Measurements from ENCODE around the gene CARD16. TPM values are rescaled to one million over a fixed set of nuclear protein-coding genes. Genes with fewer than 3 reads are reported as not detected.
"Not testable (repeated sequence)": the region's sequence is repeated elsewhere in the genome, so short reads cannot be mapped to it uniquely, and the experiment has no call there.

CARD16 gene
- polyA plus RNA-seq, 2 of the 4 experiments (the other 2 are of a cell fraction): not detected

DNA sequence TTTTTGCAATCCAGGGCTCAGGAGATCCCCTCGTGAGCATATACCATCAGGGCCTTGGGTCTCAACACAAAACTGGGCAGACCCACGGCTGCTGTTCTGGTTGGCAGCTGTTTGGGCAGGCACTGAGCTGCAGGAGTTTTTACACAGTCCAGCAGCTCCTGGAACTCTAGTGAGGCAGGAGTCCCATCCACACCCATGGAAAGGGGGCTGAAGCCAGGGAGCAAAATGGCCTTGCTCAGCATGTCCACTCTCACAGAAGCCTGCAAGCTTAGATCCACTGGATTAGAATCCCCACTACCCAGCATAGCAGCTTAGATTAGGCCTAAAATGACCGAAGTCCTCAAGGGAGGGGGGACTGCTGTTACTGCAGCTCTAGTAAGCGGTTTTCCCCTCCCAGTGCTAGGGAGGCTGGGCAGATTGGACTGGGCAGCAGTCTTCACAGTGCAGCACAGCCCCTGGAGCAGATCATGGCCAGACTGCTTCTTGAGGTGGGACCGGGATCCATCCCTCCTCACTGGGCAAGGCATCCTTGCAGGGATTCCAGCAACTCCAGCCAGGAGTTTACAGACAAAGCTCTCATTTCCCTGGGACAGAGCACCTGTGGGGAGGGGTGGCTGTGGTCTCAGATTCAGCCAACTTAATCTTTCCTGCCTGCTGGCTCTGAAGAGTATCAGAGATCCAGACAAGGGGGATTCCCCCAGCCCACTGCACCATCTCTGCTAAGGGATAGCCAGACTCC, 36.4 kb upstream of the CARD16 start:
- no peak for DNase-seq (ENCODE audit: low read depth in 1 of 2, low spot score in 1 of 2)
- Histone ChIP-seq H3K27ac (no peak overlapping the region), H3K4me3 (no peak overlapping the region), H3K4me2 (no peak overlapping the region), H3K9me3 (no peaks in the 10 kb centered on the region), H3K4me1 (no peaks in the 10 kb centered on the region)
- ChIA-PET CTCF (no interaction called here), POLR2A (no interaction called here)
- TF ChIP-seq BHLHE40 (IDR thresholded peaks at IDR 0.05; ENCODE audit: low read depth, low read length) (no peak), RCOR1 (IDR thresholded peaks at IDR 0.05; ENCODE audit: low read depth, low read length) (no peak), JUNB (IDR thresholded peaks at IDR 0.05) (no peak), NFE2L2 (conservative IDR thresholded peaks at IDR 0.05; ENCODE audit: low read length) (no peak), POLR2A (IDR thresholded peaks at IDR 0.05; ENCODE audit: low read length) (no peak), POLR2AphosphoS2 (conservative IDR thresholded peaks at IDR 0.05; ENCODE audit: low read length) (no peak), GATA3 (IDR thresholded peaks at IDR 0.05; ENCODE audit: borderline replicate concordance) (no peak), RNF2 (IDR thresholded peaks at IDR 0.05; ENCODE audit: borderline replicate concordance, low read depth) (no peak), RAD21 (conservative IDR thresholded peaks at IDR 0.05 in 1 of 2, IDR thresholded peaks at IDR 0.05 in 1 of 2) (no peak), ESRRA (IDR thresholded peaks at IDR 0.05; ENCODE audit: borderline replicate concordance, low read length) (no peak)
- TF ChIP-seq, protein P1, sequence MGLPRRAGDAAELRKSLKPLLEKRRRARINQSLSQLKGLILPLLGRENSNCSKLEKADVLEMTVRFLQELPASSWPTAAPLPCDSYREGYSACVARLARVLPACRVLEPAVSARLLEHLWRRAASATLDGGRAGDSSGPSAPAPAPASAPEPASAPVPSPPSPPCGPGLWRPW (IDR thresholded peaks at IDR 0.05): no peak
- TF ChIP-seq, protein P2, sequence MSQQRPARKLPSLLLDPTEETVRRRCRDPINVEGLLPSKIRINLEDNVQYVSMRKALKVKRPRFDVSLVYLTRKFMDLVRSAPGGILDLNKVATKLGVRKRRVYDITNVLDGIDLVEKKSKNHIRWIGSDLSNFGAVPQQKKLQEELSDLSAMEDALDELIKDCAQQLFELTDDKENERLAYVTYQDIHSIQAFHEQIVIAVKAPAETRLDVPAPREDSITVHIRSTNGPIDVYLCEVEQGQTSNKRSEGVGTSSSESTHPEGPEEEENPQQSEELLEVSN (IDR thresholded peaks at IDR 0.05; ENCODE audit: borderline replicate concordance, low read depth): no peak
- FAIRE-seq: no peak
- ATAC-seq: no peak
- WGBS (ENCODE audit: missing lambda C conversion rate): 47% methylated on average over 3 of the region's 5 CpGs

DNA sequence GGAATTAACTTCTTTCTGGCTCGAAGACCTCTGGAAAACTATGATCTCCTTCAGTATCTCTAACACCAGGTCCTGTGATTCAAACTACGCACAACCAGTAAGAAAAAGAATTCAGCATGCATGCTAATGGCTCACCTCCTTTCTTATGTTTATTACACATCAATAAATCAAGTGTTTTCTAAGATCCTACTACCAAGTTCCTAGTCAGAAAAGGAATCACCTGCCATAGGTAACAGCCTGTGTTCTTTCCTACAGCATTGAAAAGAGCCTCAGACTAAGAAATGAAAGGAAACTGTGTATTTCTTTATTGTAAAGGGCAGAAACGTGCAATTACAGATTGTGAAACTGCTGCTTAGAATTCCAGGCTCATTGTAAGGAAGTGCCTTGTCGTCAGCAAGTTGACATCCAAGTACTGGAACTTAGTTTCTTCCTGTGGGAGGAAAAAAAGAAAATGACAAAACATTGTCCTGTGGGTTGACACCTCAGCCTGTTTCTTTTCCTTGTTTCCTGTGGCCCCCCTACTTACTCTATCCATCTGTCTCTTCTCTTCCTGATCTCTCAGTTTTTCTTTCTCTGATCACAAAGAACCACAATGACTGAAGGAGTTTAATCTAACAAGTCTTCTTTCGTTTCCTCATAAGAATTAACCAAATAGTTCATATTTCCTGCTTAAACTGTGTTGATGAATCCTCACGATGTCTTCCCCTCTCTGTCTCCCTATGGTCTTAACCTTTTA, 35.2 kb upstream of the CARD16 start:
- FAIRE-seq, ATAC-seq: not testable (repeated sequence)

DNA sequence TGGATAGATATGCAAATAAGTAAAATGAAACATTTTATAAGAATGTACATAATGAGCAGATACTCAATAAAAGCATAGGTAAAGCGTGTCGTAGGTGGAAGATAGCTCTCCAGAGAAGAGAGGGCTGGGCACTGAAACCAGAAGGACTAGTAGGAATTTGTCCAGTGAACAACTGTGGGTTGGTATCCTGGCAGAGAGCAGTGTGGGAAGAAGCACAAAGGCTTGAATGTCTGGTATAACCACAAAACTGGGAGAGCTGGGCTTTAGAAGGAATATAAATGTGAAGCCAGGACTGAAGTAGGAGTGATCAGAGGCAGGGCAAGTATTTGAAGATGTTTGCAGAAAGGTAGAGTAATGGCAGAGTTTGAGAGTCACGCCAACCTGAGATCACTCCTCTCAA, 33.1 kb upstream of the CARD16 start:
- Histone ChIP-seq H3K4me2 (no peak overlapping the region), H3K27ac (no peak overlapping the region), H3K4me1 (no peaks in the 10 kb centered on the region), H3K4me3 (no peak overlapping the region), H3K9me3 (no peaks in the 10 kb centered on the region)
- ChIA-PET POLR2A (no interaction called here), CTCF (no interaction called here)
- FAIRE-seq (no peak), DNase-seq (ENCODE audit: low read depth in 1 of 2, low spot score in 1 of 2) (no peak), ATAC-seq (no peak)
- TF ChIP-seq RAD21 (conservative IDR thresholded peaks at IDR 0.05 in 1 of 2, IDR thresholded peaks at IDR 0.05 in 1 of 2): no peak
- no peak for TF ChIP-seq EHF (CRISPR knock-in tag; IDR thresholded peaks at IDR 0.05)
- WGBS (ENCODE audit: missing lambda C conversion rate): 69% methylated on average over 3 of the region's 3 CpGs

More for the DNA sequence above, 35.2 kb upstream of the CARD16 start:
- H3K4me3 ChIP-seq; H3K9me3 ChIP-seq; H3K27ac ChIP-seq; H3K4me2 ChIP-seq; POLR2A ChIA-PET; H3K4me1 ChIP-seq; DNase-seq (ENCODE audit: low read depth in 1 of 2, low spot score in 1 of 2); CTCF ChIA-PET: not testable (repeated sequence)
- 26% methylated on average over 6 of the region's 6 CpGs for WGBS (ENCODE audit: missing lambda C conversion rate)

DNA sequence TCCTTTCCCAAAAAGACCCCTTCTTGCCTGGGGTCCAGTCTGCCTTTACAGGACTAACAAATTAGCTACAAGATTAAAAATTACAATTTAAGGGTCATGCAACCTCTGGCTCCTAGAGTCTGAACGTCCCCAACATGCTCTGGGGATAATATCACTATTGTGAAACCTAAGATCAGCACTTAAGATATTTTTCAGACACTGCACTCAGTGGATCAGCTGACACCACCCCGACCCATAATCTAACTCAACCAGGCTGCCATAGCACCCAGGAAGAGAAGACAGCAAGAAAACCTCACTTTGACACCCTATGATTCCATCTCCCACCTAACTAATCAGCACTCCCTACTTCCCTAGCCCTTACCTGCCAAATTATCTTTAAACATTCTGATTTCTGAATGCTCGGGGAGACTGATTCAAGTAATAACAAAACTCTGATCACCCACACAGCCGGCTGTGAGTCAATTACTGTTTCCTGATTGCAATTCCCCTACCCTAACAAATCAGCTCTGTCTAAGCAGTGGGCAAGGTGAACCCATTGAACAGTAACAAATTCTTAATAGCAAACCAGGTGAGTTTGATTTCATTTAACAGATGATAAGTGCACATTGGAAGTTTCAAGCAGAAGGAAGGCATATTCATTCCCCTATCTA, 32.1 kb upstream of the CARD16 start:
- WGBS (ENCODE audit: missing lambda C conversion rate): 35% methylated on average over 4 of the region's 4 CpGs
- DNase-seq (ENCODE audit: low read depth in 1 of 2, low spot score in 1 of 2); ATAC-seq; H3K27ac ChIP-seq; H3K4me2 ChIP-seq; POLR2A ChIA-PET; CTCF ChIA-PET; H3K4me1 ChIP-seq; H3K9me3 ChIP-seq; H3K4me3 ChIP-seq; FAIRE-seq: not testable (repeated sequence)

DNA sequence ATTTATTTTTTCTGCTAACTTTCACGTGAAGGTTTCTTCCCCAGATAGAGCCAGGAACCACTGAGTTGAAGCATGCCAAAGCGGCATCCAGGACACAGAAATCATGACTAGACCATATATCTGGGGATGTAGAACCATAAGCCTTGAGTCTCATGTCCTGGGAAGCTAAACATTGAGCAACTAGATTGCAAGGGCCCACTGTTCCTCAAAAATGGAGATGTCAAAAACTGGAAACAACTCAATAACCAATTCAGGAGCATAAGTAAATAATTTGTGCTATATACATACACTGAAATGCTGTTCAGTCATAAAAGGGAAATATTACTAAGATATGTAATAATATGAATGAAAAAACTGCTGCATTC, 29.0 kb upstream of the CARD16 start:
- H3K4me3 ChIP-seq: no peak overlapping the region
- H3K4me1 ChIP-seq: no peaks in the 10 kb centered on the region
- no peak for DNase-seq (ENCODE audit: low read depth in 1 of 2, low spot score in 1 of 2)
- H3K4me2 ChIP-seq: no peak overlapping the region
- no peaks in the 10 kb centered on the region for H3K9me3 ChIP-seq
- no peak for ATAC-seq
- ChIA-PET CTCF (no interaction called here), POLR2A (no interaction called here)
- no peak overlapping the region for H3K27ac ChIP-seq
- 53% methylated on average over 2 of the region's 2 CpGs for WGBS (ENCODE audit: missing lambda C conversion rate)
- no peak for TF ChIP-seq MYC (IDR thresholded peaks at IDR 0.05; ENCODE audit: borderline replicate concordance, low read length)
- TF ChIP-seq POLR2AphosphoS2 (conservative IDR thresholded peaks at IDR 0.05; ENCODE audit: low read length): no peak
- TF ChIP-seq, protein P3, sequence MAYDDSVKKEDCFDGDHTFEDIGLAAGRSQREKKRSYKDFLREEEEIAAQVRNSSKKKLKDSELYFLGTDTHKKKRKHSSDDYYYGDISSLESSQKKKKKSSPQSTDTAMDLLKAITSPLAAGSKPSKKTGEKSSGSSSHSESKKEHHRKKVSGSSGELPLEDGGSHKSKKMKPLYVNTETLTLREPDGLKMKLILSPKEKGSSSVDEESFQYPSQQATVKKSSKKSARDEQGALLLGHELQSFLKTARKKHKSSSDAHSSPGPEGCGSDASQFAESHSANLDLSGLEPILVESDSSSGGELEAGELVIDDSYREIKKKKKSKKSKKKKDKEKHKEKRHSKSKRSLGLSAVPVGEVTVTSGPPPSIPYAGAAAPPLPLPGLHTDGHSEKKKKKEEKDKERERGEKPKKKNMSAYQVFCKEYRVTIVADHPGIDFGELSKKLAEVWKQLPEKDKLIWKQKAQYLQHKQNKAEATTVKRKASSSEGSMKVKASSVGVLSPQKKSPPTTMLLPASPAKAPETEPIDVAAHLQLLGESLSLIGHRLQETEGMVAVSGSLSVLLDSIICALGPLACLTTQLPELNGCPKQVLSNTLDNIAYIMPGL (CRISPR knock-in tag; IDR thresholded peaks at IDR 0.05; ENCODE audit: borderline replicate concordance): no peak
- TF ChIP-seq HDAC2 (IDR thresholded peaks at IDR 0.05): no peak
- no peak for FAIRE-seq

Data from A549 (cell line).